K562 (cell line): ENCODE data around the gene CDCP1. TPM values are rescaled to one million over a fixed set of nuclear protein-coding genes. Genes with fewer than 3 reads are reported as not detected.

Experiments
- AFF4 ChIP-seq: sonication (generic); formaldehyde crosslinking; IDR thresholded peaks from 2 replicates; pipeline ENCODE4 v1.8.0; 2023; ENCODE audit warnings: mild to moderate bottlenecking, missing genetic modification reagents
- CBFA2T3 ChIP-seq: fragments of 450-650 bp; IDR thresholded peaks from 2 replicates; pipeline ENCODE4 v1.6.1; 2017
- CTBP1 ChIP-seq: fragments of 450-650 bp; IDR thresholded peaks from 2 replicates; pipeline ENCODE4 v1.6.1; 2016; ENCODE audit warnings: borderline replicate concordance
- CTCF ChIP-seq, 3 experiments: IDR thresholded peaks in 2 of 3; conservative IDR thresholded peaks in 1 of 3; 2 replicates each; pipeline ENCODE4 v1.5.1; 2011 to 2012; ENCODE audit warnings: low read length in 3 of 3, mild to moderate bottlenecking in 3 of 3, control low read depth in 2 of 3, improper control_type of control experiment in 1 of 3, inconsistent platforms in 1 of 3, low read depth in 1 of 3, mixed read lengths in 1 of 3, moderate library complexity in 1 of 3; ENCODE audit not compliant: insufficient read depth in 2 of 3
- ELF1 ChIP-seq: fragments of 200-800 bp; sonication (Bioruptor generic); IDR thresholded peaks from 2 replicates; pipeline ENCODE4 v1.6.1; 2016; ENCODE audit warnings: missing genetic modification characterization, missing compliant biosample characterization
- FOSL1 ChIP-seq: fragments of 200-800 bp; sonication (Bioruptor generic); conservative IDR thresholded peaks from 2 replicates; pipeline ENCODE4 v1.6.1; 2016; ENCODE audit warnings: missing genetic modification characterization, missing compliant biosample characterization
- KAT8 ChIP-seq: fragments of 450-650 bp; IDR thresholded peaks from 2 replicates; pipeline ENCODE4 v1.6.1; 2016; ENCODE audit warnings: low read depth, mild to moderate bottlenecking
- LEF1 ChIP-seq: fragments of 450-650 bp; IDR thresholded peaks from 2 replicates; pipeline ENCODE4 v1.6.1; 2016; ENCODE audit warnings: mild to moderate bottlenecking
- MXI1 ChIP-seq: IDR thresholded peaks from 2 replicates; pipeline ENCODE4 v1.6.1; 2011; ENCODE audit warnings: low read depth, mild to moderate bottlenecking, improper control_type of control experiment, low read length
- MYC ChIP-seq, 2 experiments: fragments of 250-450 bp in 1 of 2; sonication (Bioruptor Pico) in 1 of 2; IDR thresholded peaks; 2 replicates each; pipeline versions ENCODE4 v1.5.1 to v1.6.1; 2012 to 2021; ENCODE audit warnings: low read depth in 2 of 2, borderline replicate concordance in 1 of 2, improper control_type of control experiment in 1 of 2, low read length in 1 of 2, mild to moderate bottlenecking in 1 of 2, moderate library complexity in 1 of 2
- PRPF4 ChIP-seq: fragments of 200-400 bp; formaldehyde crosslinking; IDR thresholded peaks from one replicate; pipeline ENCODE4 v1.6.1; 2017; ENCODE audit warnings: low read length, low read depth, mild to moderate bottlenecking; ENCODE audit not compliant: insufficient read depth, poor library complexity, severe bottlenecking
- PTRF ChIP-seq: fragments of 450-650 bp; IDR thresholded peaks from 2 replicates; pipeline ENCODE4 v1.6.1; 2016; ENCODE audit warnings: mild to moderate bottlenecking, missing genetic modification characterization, missing compliant biosample characterization
- SRF ChIP-seq, 2 experiments: fragments of 250-450, 450-650 bp in 1 of 2; sonication (Bioruptor Pico) in 1 of 2; sonication (generic) in 1 of 2; formaldehyde crosslinking; IDR thresholded peaks; 2 replicates each; pipeline versions ENCODE4 v1.5.0 to v1.5.1; 2020 to 2022; ENCODE audit warnings: mild to moderate bottlenecking in 1 of 2, missing genetic modification reagents in 1 of 2
- TOE1 ChIP-seq, 2 experiments: fragments of 450-650 bp in 1 of 2; sonication (generic) in 1 of 2; formaldehyde crosslinking in 1 of 2; IDR thresholded peaks; 2 replicates each; pipeline versions ENCODE4 v1.7.1 to v1.8.0; 2016 to 2022; ENCODE audit warnings: borderline replicate concordance in 2 of 2, mild to moderate bottlenecking in 2 of 2, antibody characterized with exemption in 1 of 2, inconsistent platforms in 1 of 2, low read depth in 1 of 2, missing genetic modification reagents in 1 of 2, moderate library complexity in 1 of 2
- XRCC3 ChIP-seq: fragments of 450-650 bp; IDR thresholded peaks from 2 replicates; pipeline ENCODE4 v1.6.1; 2017; ENCODE audit warnings: mild to moderate bottlenecking, moderate library complexity
- ZNF41 ChIP-seq: fragments of 250-450 bp; sonication (Bioruptor Pico); conservative IDR thresholded peaks from 2 replicates; pipeline ENCODE4 v1.4.0; 2020; ENCODE audit warnings: mild to moderate bottlenecking
- ZNF696 ChIP-seq: fragments of 250-450 bp; sonication (Bioruptor Pico); conservative IDR thresholded peaks from 2 replicates; pipeline ENCODE4 v1.4.0; 2020; ENCODE audit warnings: mild to moderate bottlenecking, moderate library complexity
- polyA plus RNA-seq, 8 experiments: library from polyadenylated mRNA; depleted of rRNA in 4 of 8; stranded (reverse) in 5 of 8; unstranded in 3 of 8; fragments of >200 nt; fragmentation: Nextera tagmentation in 2 of 8; fragmentation: Illumina TruSeq in 1 of 8; extraction: Ambion mirVana in 2 of 8; extraction: Trizol in 1 of 8; gene quantifications; 2 replicates each; pipeline versions ENCODE4 v1.2.1 to v1.2.3, GENCODE V29; 2011 to 2014; ENCODE audit warnings: inconsistent platforms in 1 of 8, missing spikeins in 1 of 8
- total RNA-seq, 7 experiments: library from RNA; depleted of rRNA in 6 of 7; stranded (reverse); fragments of >200 nt in 6 of 7; fragmentation: Illumina TruSeq in 2 of 7; extraction: Trizol in 2 of 7; gene quantifications; 2 replicates each; pipeline versions ENCODE4 v1.2.1 to v1.2.3, GENCODE V29; 2011 to 2021; ENCODE audit warnings: low replicate concordance in 1 of 7

Gene CDCP1
- total and polyA plus RNA-seq, 9 of the 15 experiments (the other 6 are each of a cell fraction or from before 2014, with no cell fraction given) = 3.9 to 16.4 (median 5.2) TPM

GRCh38 chr3:45037720-45038455 lies 108.3 kb downstream of the CDCP1 start (continued):
- TF ChIP-seq CTCF (IDR thresholded peaks at IDR 0.05 in 2 of 3, conservative IDR thresholded peaks at IDR 0.05 in 1 of 3; ENCODE audit: insufficient read depth in 2 of 3, low read depth in 1 of 3, low read length in 3 of 3) (peak; percentile 99), SRF (CRISPR knock-in tag; IDR thresholded peaks at IDR 0.05) (peak in 1 of 2 experiments; percentile 78; a peak in 1 of 4 replicates), KAT8 (no peak), CBFA2T3 (no peak), AFF4 (peak; percentile 68; the same call in 1 of the 2 replicates), MYC (IDR thresholded peaks at IDR 0.05; ENCODE audit: low read depth, low read length) (peak; percentile 94), MYC (CRISPR knock-in tag; IDR thresholded peaks at IDR 0.05; ENCODE audit: borderline replicate concordance, low read depth) (no peak), ELF1 (no peak), FOSL1 (tag) (peak; percentile 34; the same call in 1 of the 2 replicates), MXI1 (0 out of 2 replicates have a peak, but pooled peaks have one; percentile 30), ZNF41 (CRISPR knock-in tag) (no peak), TOE1 (IDR thresholded peaks at IDR 0.05; ENCODE audit: borderline replicate concordance) (peak; percentile 63; the same call in 1 of the 2 replicates), TOE1 (CRISPR knock-in tag; IDR thresholded peaks at IDR 0.05; ENCODE audit: borderline replicate concordance, low read depth) (no peak), PRPF4 (no peak), XRCC3 (no peak), CTBP1 (peak; percentile 83), LEF1 (0 out of 2 replicates have a peak, but pooled peaks have one; percentile 13), PTRF (tag) (no peak), ZNF696 (CRISPR knock-in tag) (no peak)
